Ishikawa (cell line): ENCODE measurements around the gene CCNT2.
A peak's percentile ranks its signal among the peaks of the same experiment; 100 is the strongest.

Experiments used
- CEBPB ChIP-seq: IDR thresholded peaks from 2 replicates; pipeline ENCODE4 v1.6.1; 2012
- CREB1 ChIP-seq: IDR thresholded peaks from 2 replicates; pipeline ENCODE4 v1.6.1; 2012; ENCODE audit warnings: low read depth
- EGR1 ChIP-seq: IDR thresholded peaks from 2 replicates; pipeline ENCODE4 v1.6.1; 2012
- EP300 ChIP-seq: IDR thresholded peaks from 2 replicates; pipeline ENCODE4 v1.6.1; 2012; ENCODE audit warnings: borderline replicate concordance
- FOXM1 ChIP-seq: IDR thresholded peaks from 2 replicates; pipeline ENCODE4 v1.6.1; 2012; ENCODE audit warnings: low read depth, borderline replicate concordance
- NFIC ChIP-seq: IDR thresholded peaks from 2 replicates; pipeline ENCODE4 v1.6.1; 2012
- RAD21 ChIP-seq: IDR thresholded peaks from 2 replicates; pipeline ENCODE4 v1.6.1; 2012; ENCODE audit warnings: low read depth
- REST ChIP-seq: IDR thresholded peaks from 2 replicates; pipeline ENCODE4 v1.6.1; 2012; ENCODE audit warnings: low read depth, mild to moderate bottlenecking
- TAF1 ChIP-seq: IDR thresholded peaks from 2 replicates; pipeline ENCODE4 v1.6.1; 2012; ENCODE audit warnings: low read depth, mild to moderate bottlenecking
- YY1 ChIP-seq: IDR thresholded peaks from 2 replicates; pipeline ENCODE4 v1.6.1; 2012; ENCODE audit warnings: low read depth
- ZBTB7A ChIP-seq: IDR thresholded peaks from 2 replicates; pipeline ENCODE4 v1.6.1; 2012; ENCODE audit warnings: low read depth
- TF ChIP-seq, protein P1 (sequence below): IDR thresholded peaks from 2 replicates; pipeline ENCODE4 v1.6.1; 2012
- TF ChIP-seq, protein P2 (sequence below): IDR thresholded peaks from 2 replicates; pipeline ENCODE4 v1.6.1; 2012

DNA sequence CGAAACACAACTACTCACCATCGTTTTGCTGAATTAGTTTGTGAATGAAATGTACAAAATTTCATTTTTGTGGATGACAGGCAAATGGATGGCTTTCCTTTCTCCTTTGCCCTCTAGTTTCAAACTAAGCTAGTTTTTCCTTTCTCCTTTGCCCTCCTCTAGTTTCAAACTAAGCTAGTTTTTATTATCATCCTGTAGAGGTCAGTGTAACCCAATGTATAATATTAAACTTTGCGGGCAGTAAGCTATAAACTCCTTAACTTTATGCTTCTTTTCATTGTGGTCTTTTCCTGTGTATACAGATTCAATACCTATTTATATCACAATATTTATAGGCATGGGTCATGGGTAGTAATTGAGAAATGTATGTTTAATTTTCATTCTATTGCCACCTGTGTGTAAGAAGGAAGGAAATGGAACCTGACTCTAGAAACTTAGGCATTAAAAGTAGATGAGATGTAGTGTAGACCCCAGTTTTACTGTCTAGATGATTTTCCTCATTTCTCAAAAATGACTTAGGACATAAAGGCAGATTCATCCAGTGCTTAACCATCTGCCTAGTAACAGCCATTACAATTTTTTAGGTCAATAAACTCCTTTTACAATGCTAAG lies 70.5 kb downstream of the CCNT2 start:
- TF ChIP-seq TAF1 (no peak), EGR1 (no peak), CEBPB (no peak), YY1 (no peak), RAD21 (peak; percentile 65), REST (no peak), NFIC (no peak), FOXM1 (no peak), EP300 (no peak), ZBTB7A (no peak), CREB1 (no peak)
- TF ChIP-seq, protein P1, sequence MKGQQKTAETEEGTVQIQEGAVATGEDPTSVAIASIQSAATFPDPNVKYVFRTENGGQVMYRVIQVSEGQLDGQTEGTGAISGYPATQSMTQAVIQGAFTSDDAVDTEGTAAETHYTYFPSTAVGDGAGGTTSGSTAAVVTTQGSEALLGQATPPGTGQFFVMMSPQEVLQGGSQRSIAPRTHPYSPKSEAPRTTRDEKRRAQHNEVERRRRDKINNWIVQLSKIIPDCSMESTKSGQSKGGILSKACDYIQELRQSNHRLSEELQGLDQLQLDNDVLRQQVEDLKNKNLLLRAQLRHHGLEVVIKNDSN, result no peak
- TF ChIP-seq, protein P2, sequence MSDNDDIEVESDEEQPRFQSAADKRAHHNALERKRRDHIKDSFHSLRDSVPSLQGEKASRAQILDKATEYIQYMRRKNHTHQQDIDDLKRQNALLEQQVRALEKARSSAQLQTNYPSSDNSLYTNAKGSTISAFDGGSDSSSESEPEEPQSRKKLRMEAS, result no peak
